IMR-90 (cell line): ENCODE data around the gene GLIPR1L2. TPM values are rescaled to one million over a fixed set of nuclear protein-coding genes. Genes with fewer than 3 reads are reported as not detected.

Experiments used
- ATAC-seq: fragments of 200-7000 bp; cut with Tn5 transposase; 2 replicates; pipeline ENCODE4 v1.9.1; 2020; ENCODE audit warnings: low read depth, mild to moderate bottlenecking, moderate library complexity
- BruUV-seq: library from RNA; stranded (reverse); fragments of 400-500 nt; replicated peaks from 2 replicates; lab custom pipeline; 2021; lab: Mats Ljungman, UMichigan
- CTCF ChIA-PET: fragments of 300-600 bp; formaldehyde crosslinking; extraction: SDS; loops from one replicate; lab custom pipeline; 2021; ENCODE audit warnings: antibody characterized with exemption; lab: Yijun Ruan, JAX
- POLR2A ChIA-PET: fragments of 300-600 bp; sonication (Branson Sonifier 250); formaldehyde crosslinking; loops from one replicate; lab custom pipeline; 2022; ENCODE audit warnings: antibody characterized with exemption; ENCODE audit not compliant: unreplicated experiment; lab: Charles Lee
- DNase-seq: peaks from one replicate; pipeline ENCODE4 v3.0.0; 2013
- H2AFZ ChIP-seq: replicated peaks from 2 replicates; pipeline ENCODE3; 2013; ENCODE audit warnings: low read length, mild to moderate bottlenecking; ENCODE audit not compliant: poor library complexity
- H2AK5ac ChIP-seq: 2 replicates; pipeline ENCODE4 v1.6.1; 2013; ENCODE audit warnings: low read depth, low read length, inconsistent platforms
- H2AK9ac ChIP-seq: replicated peaks from 2 replicates; pipeline ENCODE3; 2013; ENCODE audit warnings: mild to moderate bottlenecking, low read depth, low read length, moderate library complexity; ENCODE audit not compliant: poor library complexity
- H2BK120ac ChIP-seq: 2 replicates; pipeline ENCODE4 v1.6.1; 2013; ENCODE audit warnings: low read depth, low read length, inconsistent platforms
- H2BK15ac ChIP-seq: 3 replicates; pipeline ENCODE4 v1.6.1; 2013; ENCODE audit warnings: low read depth, low read length, inconsistent platforms
- H2BK20ac ChIP-seq: 2 replicates; pipeline ENCODE4 v1.6.1; 2013; ENCODE audit warnings: low read depth, mild to moderate bottlenecking, inconsistent platforms, low read length, moderate library complexity
- H2BK5ac ChIP-seq: 2 replicates; pipeline ENCODE4 v1.6.1; 2013; ENCODE audit warnings: mild to moderate bottlenecking, low read depth, low read length, inconsistent platforms; ENCODE audit not compliant: poor library complexity, severe bottlenecking
- H3K14ac ChIP-seq: replicated peaks from 2 replicates; pipeline ENCODE4 v1.6.1; 2013; ENCODE audit warnings: low read depth, low read length, inconsistent platforms
- H3K18ac ChIP-seq: 2 replicates; pipeline ENCODE4 v1.6.1; 2013; ENCODE audit warnings: low read depth, low read length, control low read depth
- H3K23ac ChIP-seq: 2 replicates; pipeline ENCODE4 v1.6.1; 2013; ENCODE audit warnings: low read depth, low read length, inconsistent platforms
- H3K27ac ChIP-seq: 2 replicates; pipeline ENCODE4 v1.5.1; 2013; ENCODE audit warnings: mild to moderate bottlenecking, control low read depth, low read length; ENCODE audit not compliant: insufficient read depth
- H3K27me3 ChIP-seq: 2 replicates; pipeline ENCODE4 v1.6.1; 2013; ENCODE audit warnings: low read length; ENCODE audit not compliant: control insufficient read depth, insufficient read depth
- H3K36me3 ChIP-seq: 2 replicates; pipeline ENCODE4 v1.6.1; 2013; ENCODE audit warnings: low read length, mixed read lengths; ENCODE audit not compliant: control insufficient read depth, insufficient read depth
- H3K4ac ChIP-seq: 2 replicates; pipeline ENCODE4 v1.6.1; 2013; ENCODE audit warnings: low read depth, low read length, inconsistent platforms
- H3K4me1 ChIP-seq: 2 replicates; pipeline ENCODE4 v1.6.1; 2013; ENCODE audit warnings: low read length, mixed read lengths; ENCODE audit not compliant: control insufficient read depth, insufficient read depth
- H3K4me2 ChIP-seq: 2 replicates; pipeline ENCODE4 v1.6.1; 2013; ENCODE audit warnings: low read depth, mild to moderate bottlenecking, control low read depth, low read length, moderate library complexity
- H3K4me3 ChIP-seq: 2 replicates; pipeline ENCODE4 v1.5.1; 2013; ENCODE audit warnings: low read depth, mild to moderate bottlenecking, control low read depth, low read length, moderate library complexity; ENCODE audit not compliant: insufficient read depth
- H3K56ac ChIP-seq: 2 replicates; pipeline ENCODE4 v1.6.1; 2013; ENCODE audit warnings: low read length, inconsistent platforms; ENCODE audit not compliant: insufficient read depth; ENCODE audit errors: extremely low read depth
- H3K79me1 ChIP-seq, 2 experiments: 2 replicates each; pipeline ENCODE4 v1.6.1; 2013; ENCODE audit warnings: low read length in 2 of 2, inconsistent platforms in 1 of 2, low read depth in 1 of 2
- H3K9ac ChIP-seq: 2 replicates; pipeline ENCODE4 v1.6.1; 2013; ENCODE audit warnings: low read depth, low read length, control low read depth
- H3K9me1 ChIP-seq: 2 replicates; pipeline ENCODE4 v1.6.1; 2013; ENCODE audit warnings: low read length, inconsistent platforms; ENCODE audit not compliant: insufficient read depth
- H3K9me3 ChIP-seq: 2 replicates; pipeline ENCODE4 v1.6.1; 2013; ENCODE audit warnings: low read length; ENCODE audit not compliant: control insufficient read depth, insufficient read depth
- H4K20me1 ChIP-seq: 2 replicates; pipeline ENCODE4 v1.6.1; 2013; ENCODE audit warnings: low read length, inconsistent platforms; ENCODE audit not compliant: insufficient read depth
- H4K5ac ChIP-seq: 2 replicates; pipeline ENCODE4 v1.6.1; 2013; ENCODE audit warnings: mild to moderate bottlenecking, low read depth, low read length, control low read depth
- H4K8ac ChIP-seq, 2 experiments: 2 replicates each; pipeline ENCODE4 v1.6.1; 2013; ENCODE audit warnings: low read depth in 2 of 2, low read length in 2 of 2, control low read depth in 1 of 2, inconsistent platforms in 1 of 2
- H4K91ac ChIP-seq: 2 replicates; pipeline ENCODE4 v1.6.1; 2013; ENCODE audit warnings: low read depth, low read length, inconsistent platforms; ENCODE audit not compliant: insufficient read depth
- BHLHE40 ChIP-seq: fragments of 150-350 bp; IDR thresholded peaks from 2 replicates; pipeline ENCODE4 v1.6.1; 2016; ENCODE audit warnings: mild to moderate bottlenecking, low read depth, low read length
- CEBPB ChIP-seq: IDR thresholded peaks from 2 replicates; pipeline ENCODE4 v1.6.1; 2012; ENCODE audit warnings: low read depth, low read length, improper control_type of control experiment
- dilution Hi-C: fragments of 300-500 bp; cut with HindIII; formaldehyde crosslinking; loops from one replicate; pipeline ENCODE4 v1.14.3; 2018; ENCODE audit warnings: low sequenced_read_pairs; ENCODE audit not compliant: unreplicated experiment
- in situ Hi-C: fragments of 300-500 bp; cut with MboI; formaldehyde crosslinking; loops from 3 replicates; pipeline ENCODE4 v1.14.3; 2019; ENCODE audit warnings: low sequenced_read_pairs, inconsistent platforms, mixed read lengths
- intact Hi-C: fragments of 100-400 bp; cut with micrococcal nuclease; formaldehyde crosslinking; loops from 2 replicates; pipeline ENCODE4 v1.10.0; 2022
- polyA plus RNA-seq, 3 experiments: library from polyadenylated mRNA; depleted of rRNA; stranded (reverse); fragments of >200 nt; gene quantifications; 2 replicates each; pipeline ENCODE4 v1.2.3, GENCODE V29; 2012; ENCODE audit warnings: low replicate concordance in 1 of 3
- total RNA-seq: library from RNA; depleted of rRNA; stranded (reverse); fragments of >200 nt; gene quantifications from 2 replicates; pipeline ENCODE4 v1.2.3, GENCODE V29; 2012
- TF ChIP-seq, protein P1 (sequence below): fragments of 150-350 bp; IDR thresholded peaks from 2 replicates; pipeline ENCODE4 v1.6.1; 2016; ENCODE audit warnings: low read depth, mild to moderate bottlenecking, low read length, moderate library complexity, borderline replicate concordance

GLIPR1L2 gene
- total and polyA plus RNA-seq, 2 of the 4 experiments (the other 2 are of a cell fraction), result 0.07 TPM; not detected in 1

DNA sequence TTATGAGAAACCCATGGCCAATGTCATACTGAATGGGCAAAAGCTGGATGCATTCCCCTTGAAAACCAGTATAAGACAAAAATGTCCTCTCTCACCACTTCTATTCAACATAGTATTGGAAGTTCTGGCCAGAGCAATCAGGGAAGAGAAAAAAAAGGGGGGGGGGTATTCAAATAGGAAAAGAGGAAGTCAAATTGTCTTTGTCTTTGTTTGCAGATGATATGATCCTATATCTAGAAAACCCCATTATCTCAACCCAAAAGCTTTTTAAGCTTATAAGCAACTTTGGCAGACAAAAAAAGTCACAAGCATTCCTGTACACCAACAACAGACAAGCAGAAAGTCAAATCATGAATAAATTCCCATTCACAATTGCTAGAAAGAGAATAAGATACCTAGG, 36.9 kb upstream of the GLIPR1L2 start:
- dilution Hi-C loops (no loop called here), in situ Hi-C loops (no loop called here)

More for the DNA sequence above, 36.9 kb upstream of the GLIPR1L2 start:
- ChIA-PET CTCF (no interaction called here), POLR2A (no interaction called here)
- no peak for ATAC-seq
- Histone ChIP-seq H3K9me1 (no peaks in the 10 kb centered on the region), H4K91ac (no peak overlapping the region), H3K14ac (no peak overlapping the region), H2BK5ac (no peak overlapping the region), H4K5ac (no peak overlapping the region), H4K8ac (no peak overlapping the region), H2BK15ac (no peak overlapping the region), H3K4me1 (no peaks in the 10 kb centered on the region), H3K23ac (no peak overlapping the region), H2AFZ (no peak overlapping the region), H2BK20ac (no peak overlapping the region), H3K9me3 (peaks cover 4% of the 10 kb centered on the region; the same call in 1 of the 2 replicates), H3K9ac (no peak overlapping the region), H4K20me1 (no peaks in the 10 kb centered on the region), H3K4ac (no peak overlapping the region), H3K56ac (no peak overlapping the region), H3K18ac (no peak overlapping the region), H2AK9ac (no peak overlapping the region), H3K27me3 (no peaks in the 10 kb centered on the region), H3K4me2 (no peak overlapping the region), H3K36me3 (no peaks in the 10 kb centered on the region), H2BK120ac (no peak overlapping the region), H3K4me3 (no peak overlapping the region), H3K79me1 (no peaks in the 10 kb centered on the region), H2AK5ac (no peak overlapping the region), H3K27ac (no peak overlapping the region)
- TF ChIP-seq BHLHE40 (no peak), CEBPB (no peak)
- TF ChIP-seq, protein P1, sequence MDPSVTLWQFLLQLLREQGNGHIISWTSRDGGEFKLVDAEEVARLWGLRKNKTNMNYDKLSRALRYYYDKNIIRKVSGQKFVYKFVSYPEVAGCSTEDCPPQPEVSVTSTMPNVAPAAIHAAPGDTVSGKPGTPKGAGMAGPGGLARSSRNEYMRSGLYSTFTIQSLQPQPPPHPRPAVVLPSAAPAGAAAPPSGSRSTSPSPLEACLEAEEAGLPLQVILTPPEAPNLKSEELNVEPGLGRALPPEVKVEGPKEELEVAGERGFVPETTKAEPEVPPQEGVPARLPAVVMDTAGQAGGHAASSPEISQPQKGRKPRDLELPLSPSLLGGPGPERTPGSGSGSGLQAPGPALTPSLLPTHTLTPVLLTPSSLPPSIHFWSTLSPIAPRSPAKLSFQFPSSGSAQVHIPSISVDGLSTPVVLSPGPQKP, result no peak
- intact Hi-C loops, result no loop called here
- BruUV-seq, result no TSS peak
- no peak for DNase-seq
